WTC11 (cell line): Measurements from ENCODE around the gene NOTUM. TPM values are rescaled to one million over a fixed set of nuclear protein-coding genes. Genes with fewer than 3 reads are reported as not detected.

Experiments
- ATAC-seq: fragments of 200-7000 bp; cut with Tn5 transposase; 2 replicates; pipeline ENCODE4 v1.10.0; 2021; ENCODE audit warnings: mild to moderate bottlenecking, moderate library complexity
- CTCF ChIA-PET: fragments of 300-600 bp; sonication (Branson Sonifier 250); formaldehyde crosslinking; loops from one replicate; lab custom pipeline; 2021; ENCODE audit warnings: antibody characterized with exemption; lab: Charles Lee
- POLR2A ChIA-PET: fragments of 350-600 bp; sonication (Branson Sonifier 250); formaldehyde crosslinking; loops from one replicate; lab custom pipeline; 2021; ENCODE audit warnings: antibody characterized with exemption; lab: Charles Lee
- DNase-seq: peaks from one replicate; pipeline ENCODE4 v3.0.0; 2021; ENCODE audit warnings: low spot score
- H3K27ac Mint-ChIP-seq: 2 replicates; pipeline ENCODE4 v1.8.0; 2021; ENCODE audit warnings: mixed read lengths
- H3K27me3 Mint-ChIP-seq: 2 replicates; pipeline ENCODE4 v1.8.0; 2021; ENCODE audit warnings: low read depth, mild to moderate bottlenecking, moderate library complexity, mixed read lengths
- H3K36me3 Mint-ChIP-seq: 2 replicates; pipeline ENCODE4 v1.8.0; 2021; ENCODE audit warnings: mixed read lengths
- H3K4me1 Mint-ChIP-seq: 2 replicates; pipeline ENCODE4 v1.8.0; 2022; ENCODE audit warnings: mixed read lengths
- H3K4me3 Mint-ChIP-seq: 2 replicates; pipeline ENCODE4 v1.8.0; 2021; ENCODE audit warnings: mild to moderate bottlenecking, moderate library complexity, mixed read lengths
- H3K9me3 Mint-ChIP-seq: 2 replicates; pipeline ENCODE4 v1.8.0; 2021; ENCODE audit warnings: mixed read lengths
- CBFB ChIP-seq: sonication (generic); formaldehyde crosslinking; IDR thresholded peaks from 2 replicates; pipeline ENCODE4 v1.8.1; 2022; ENCODE audit warnings: mild to moderate bottlenecking, low read depth, missing genetic modification reagents
- CREM ChIP-seq: sonication (generic); formaldehyde crosslinking; IDR thresholded peaks from 2 replicates; pipeline ENCODE4 v1.8.1; 2022; ENCODE audit warnings: mild to moderate bottlenecking, missing genetic modification reagents, moderate library complexity
- ESRRA ChIP-seq: sonication (generic); formaldehyde crosslinking; IDR thresholded peaks from 2 replicates; pipeline ENCODE4 v1.8.1; 2022; ENCODE audit warnings: mild to moderate bottlenecking, missing genetic modification reagents, borderline replicate concordance
- FOXK1 ChIP-seq: sonication (generic); formaldehyde crosslinking; IDR thresholded peaks from 2 replicates; pipeline ENCODE4 v1.8.0; 2022; ENCODE audit warnings: mild to moderate bottlenecking, moderate library complexity, missing genetic modification reagents
- KAT7 ChIP-seq: sonication (generic); formaldehyde crosslinking; IDR thresholded peaks from 2 replicates; pipeline ENCODE4 v1.8.1; 2023; ENCODE audit warnings: missing genetic modification reagents, mild to moderate bottlenecking, borderline replicate concordance
- MXD4 ChIP-seq: fragments of 250-450 bp; sonication (Bioruptor Pico); IDR thresholded peaks from 2 replicates; pipeline ENCODE4 v1.8.0; 2021; ENCODE audit warnings: mild to moderate bottlenecking, moderate library complexity, borderline replicate concordance
- NFYB ChIP-seq: sonication (generic); formaldehyde crosslinking; conservative IDR thresholded peaks from 2 replicates; pipeline ENCODE4 v1.8.0; 2022; ENCODE audit warnings: low read depth, missing genetic modification reagents
- RELA ChIP-seq: sonication (generic); formaldehyde crosslinking; IDR thresholded peaks from 2 replicates; pipeline ENCODE4 v1.8.1; 2022; ENCODE audit warnings: missing genetic modification reagents, mild to moderate bottlenecking, borderline replicate concordance
- TEAD1 ChIP-seq: sonication (generic); formaldehyde crosslinking; IDR thresholded peaks from 2 replicates; pipeline ENCODE4 v1.8.0; 2022; ENCODE audit warnings: mild to moderate bottlenecking, missing genetic modification reagents
- ZNF138 ChIP-seq: sonication (generic); formaldehyde crosslinking; conservative IDR thresholded peaks from 2 replicates; pipeline ENCODE4 v1.8.1; 2022; ENCODE audit warnings: mild to moderate bottlenecking, moderate library complexity, missing genetic modification reagents
- ZNF671 ChIP-seq: fragments of 250-450 bp; sonication (Bioruptor Pico); IDR thresholded peaks from 2 replicates; pipeline ENCODE4 v1.8.0; 2021; ENCODE audit warnings: mild to moderate bottlenecking
- total RNA-seq: library from RNA; stranded (reverse); gene quantifications from 3 replicates; pipeline ENCODE4 v1.2.3, GENCODE V29; 2021
- TF ChIP-seq, protein P1 (sequence below): sonication (generic); formaldehyde crosslinking; IDR thresholded peaks from 2 replicates; pipeline ENCODE4 v1.8.1; 2023; ENCODE audit warnings: mild to moderate bottlenecking, missing genetic modification reagents
- TF ChIP-seq, protein P2 (sequence below): sonication (generic); formaldehyde crosslinking; IDR thresholded peaks from 2 replicates; pipeline ENCODE4 v1.8.0; 2022; ENCODE audit warnings: mild to moderate bottlenecking, missing genetic modification reagents
- TF ChIP-seq, protein P3 (sequence below): sonication (generic); formaldehyde crosslinking; IDR thresholded peaks from 2 replicates; pipeline ENCODE4 v1.8.1; 2022; ENCODE audit warnings: mild to moderate bottlenecking, moderate library complexity, missing genetic modification reagents
- TF ChIP-seq, protein P4 (sequence below): sonication (generic); formaldehyde crosslinking; IDR thresholded peaks from 2 replicates; pipeline ENCODE4 v1.8.1; 2022; ENCODE audit warnings: low read depth, mild to moderate bottlenecking, moderate library complexity, missing genetic modification reagents, borderline replicate concordance
- TF ChIP-seq, protein P5 (sequence below): sonication (generic); formaldehyde crosslinking; IDR thresholded peaks from 2 replicates; pipeline ENCODE4 v1.8.0; 2023; ENCODE audit warnings: missing genetic modification reagents, mild to moderate bottlenecking, borderline replicate concordance
- TF ChIP-seq, protein P6 (sequence below): fragments of 250-450 bp; sonication (Bioruptor Pico); IDR thresholded peaks from 2 replicates; pipeline ENCODE4 v1.9.0; 2021; ENCODE audit warnings: mild to moderate bottlenecking
- TF ChIP-seq, protein P7 (sequence below): sonication (generic); formaldehyde crosslinking; IDR thresholded peaks from 2 replicates; pipeline ENCODE4 v1.8.1; 2022; ENCODE audit warnings: mild to moderate bottlenecking, missing genetic modification reagents, moderate library complexity, borderline replicate concordance
- TF ChIP-seq, protein P8 (sequence below): fragments of 200-600 bp; IDR thresholded peaks from 2 replicates; pipeline ENCODE4 v1.8.0; 2022; ENCODE audit warnings: antibody characterized with exemption

NOTUM gene
- total RNA-seq, 1 experiment from 2014 or later, result 1.7 TPM

DNA sequence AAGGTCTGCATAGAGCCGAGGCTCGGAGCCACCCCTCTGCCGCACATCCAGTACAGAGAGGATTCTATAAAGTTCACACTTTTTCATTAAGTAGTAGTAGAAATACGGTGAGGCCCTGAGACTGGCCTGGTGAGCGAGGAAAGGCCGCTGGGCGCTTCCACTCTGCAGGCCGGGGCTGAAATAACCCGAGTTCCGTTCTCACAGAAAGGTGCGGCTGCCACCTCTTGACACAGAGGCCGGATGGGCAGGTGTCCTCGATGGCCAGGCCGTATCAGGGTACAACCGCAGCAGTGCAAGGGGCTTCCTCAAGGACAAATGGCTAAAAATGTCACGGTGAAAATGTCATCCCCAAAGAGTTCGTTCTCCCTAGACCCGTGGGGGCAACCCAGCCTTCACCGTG lies 49.0 kb downstream of the NOTUM start:
- Mint-ChIP-seq H3K4me3 (peak overlapping the region; percentile 62), H3K27ac (no peak overlapping the region; the same call in 1 of the 2 replicates), H3K27me3 (no peaks in the 10 kb centered on the region), H3K36me3 (peaks cover 17% of the 10 kb centered on the region), H3K9me3 (no peaks in the 10 kb centered on the region), H3K4me1 (peaks cover 7% of the 10 kb centered on the region)
- DNase-seq (no peak), ATAC-seq (no peak)
- ChIA-PET CTCF (interaction anchor here (1.6 to 3.4 kb wide), 3 partner anchors 11 to 108 kb away, joined by 5 to 15 read pairs (median 12); no protein-coding TSS in a partner anchor), POLR2A (interaction anchor here (1.0 kb wide), 1 partner anchor 42 kb away, joined by 3 read pairs; no protein-coding TSS in a partner anchor)
- TF ChIP-seq CBFB (CRISPR knock-in tag), result no peak

DNA sequence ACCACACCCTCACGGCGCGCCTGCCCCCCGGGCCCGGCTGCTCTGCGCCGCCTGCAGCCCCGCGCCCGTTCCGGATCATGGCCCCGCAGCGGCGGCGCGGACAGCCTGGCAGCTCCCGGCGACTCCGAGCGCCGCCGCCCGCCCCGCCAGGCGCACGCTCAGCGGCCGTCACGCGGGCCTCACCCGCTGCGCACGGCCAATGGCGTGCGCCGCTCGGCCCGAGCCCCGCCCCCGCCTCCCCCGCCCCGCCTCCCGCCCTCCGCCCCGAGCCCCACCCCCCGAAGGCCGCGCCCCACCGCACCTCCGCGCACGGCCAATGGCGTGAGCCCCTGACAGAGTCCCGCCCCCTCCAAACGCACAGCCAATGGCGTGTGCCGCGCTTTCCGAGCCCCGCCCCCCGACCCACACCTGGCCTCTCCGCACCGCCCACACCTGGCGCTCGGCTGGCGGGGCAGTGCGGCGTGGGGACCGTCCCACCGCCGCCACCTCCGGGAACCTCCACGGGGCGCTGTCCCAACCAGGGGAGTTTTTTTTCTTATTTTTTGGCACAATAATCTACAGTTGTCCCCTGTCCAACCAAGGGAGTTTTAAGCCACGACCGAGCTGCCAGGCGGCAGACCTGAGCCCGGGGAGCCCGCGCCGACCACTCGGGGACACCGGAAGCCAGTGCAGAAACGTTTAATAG lies 49.6 kb downstream of the NOTUM start, which contains the start of gene PCYT2:
PCYT2 (minus strand) TSS at position 123 of the 685 bp plus-strand sequence; CDS start at position 79, 44 bp downstream.
- POLR2A ChIA-PET, result interaction anchor here (1.0 kb wide), 2 partner anchors 42 to 67 kb away, joined by 3 read pairs; no protein-coding TSS in a partner anchor
- ATAC-seq, result peak; percentile 95
- H3K27ac Mint-ChIP-seq, result no peak within 1 kb of the TSS; the same call in 1 of the 2 replicates
- TF ChIP-seq MXD4 (no peak), ZNF671 (no peak), RELA (CRISPR knock-in tag) (no peak), TEAD1 (CRISPR knock-in tag) (no peak), ESRRA (CRISPR knock-in tag) (no peak), KAT7 (CRISPR knock-in tag) (no peak), NFYB (CRISPR knock-in tag) (0 out of 2 replicates have a peak, but pooled peaks have one; percentile 45), FOXK1 (CRISPR knock-in tag) (no peak), CREM (no peak), ZNF138 (CRISPR knock-in tag) (no peak)
- TF ChIP-seq, protein P1, sequence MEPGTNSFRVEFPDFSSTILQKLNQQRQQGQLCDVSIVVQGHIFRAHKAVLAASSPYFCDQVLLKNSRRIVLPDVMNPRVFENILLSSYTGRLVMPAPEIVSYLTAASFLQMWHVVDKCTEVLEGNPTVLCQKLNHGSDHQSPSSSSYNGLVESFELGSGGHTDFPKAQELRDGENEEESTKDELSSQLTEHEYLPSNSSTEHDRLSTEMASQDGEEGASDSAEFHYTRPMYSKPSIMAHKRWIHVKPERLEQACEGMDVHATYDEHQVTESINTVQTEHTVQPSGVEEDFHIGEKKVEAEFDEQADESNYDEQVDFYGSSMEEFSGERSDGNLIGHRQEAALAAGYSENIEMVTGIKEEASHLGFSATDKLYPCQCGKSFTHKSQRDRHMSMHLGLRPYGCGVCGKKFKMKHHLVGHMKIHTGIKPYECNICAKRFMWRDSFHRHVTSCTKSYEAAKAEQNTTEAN (CRISPR knock-in tag), result no peak
- TF ChIP-seq, protein P2, sequence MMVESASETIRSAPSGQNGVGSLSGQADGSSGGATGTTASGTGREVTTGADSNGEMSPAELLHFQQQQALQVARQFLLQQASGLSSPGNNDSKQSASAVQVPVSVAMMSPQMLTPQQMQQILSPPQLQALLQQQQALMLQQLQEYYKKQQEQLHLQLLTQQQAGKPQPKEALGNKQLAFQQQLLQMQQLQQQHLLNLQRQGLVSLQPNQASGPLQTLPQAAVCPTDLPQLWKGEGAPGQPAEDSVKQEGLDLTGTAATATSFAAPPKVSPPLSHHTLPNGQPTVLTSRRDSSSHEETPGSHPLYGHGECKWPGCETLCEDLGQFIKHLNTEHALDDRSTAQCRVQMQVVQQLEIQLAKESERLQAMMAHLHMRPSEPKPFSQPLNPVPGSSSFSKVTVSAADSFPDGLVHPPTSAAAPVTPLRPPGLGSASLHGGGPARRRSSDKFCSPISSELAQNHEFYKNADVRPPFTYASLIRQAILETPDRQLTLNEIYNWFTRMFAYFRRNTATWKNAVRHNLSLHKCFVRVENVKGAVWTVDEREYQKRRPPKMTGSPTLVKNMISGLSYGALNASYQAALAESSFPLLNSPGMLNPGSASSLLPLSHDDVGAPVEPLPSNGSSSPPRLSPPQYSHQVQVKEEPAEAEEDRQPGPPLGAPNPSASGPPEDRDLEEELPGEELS (CRISPR knock-in tag), result no peak
- TF ChIP-seq, protein P3, sequence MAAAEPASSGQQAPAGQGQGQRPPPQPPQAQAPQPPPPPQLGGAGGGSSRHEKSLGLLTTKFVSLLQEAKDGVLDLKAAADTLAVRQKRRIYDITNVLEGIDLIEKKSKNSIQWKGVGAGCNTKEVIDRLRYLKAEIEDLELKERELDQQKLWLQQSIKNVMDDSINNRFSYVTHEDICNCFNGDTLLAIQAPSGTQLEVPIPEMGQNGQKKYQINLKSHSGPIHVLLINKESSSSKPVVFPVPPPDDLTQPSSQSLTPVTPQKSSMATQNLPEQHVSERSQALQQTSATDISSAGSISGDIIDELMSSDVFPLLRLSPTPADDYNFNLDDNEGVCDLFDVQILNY (CRISPR knock-in tag), result no peak
- TF ChIP-seq, protein P4, sequence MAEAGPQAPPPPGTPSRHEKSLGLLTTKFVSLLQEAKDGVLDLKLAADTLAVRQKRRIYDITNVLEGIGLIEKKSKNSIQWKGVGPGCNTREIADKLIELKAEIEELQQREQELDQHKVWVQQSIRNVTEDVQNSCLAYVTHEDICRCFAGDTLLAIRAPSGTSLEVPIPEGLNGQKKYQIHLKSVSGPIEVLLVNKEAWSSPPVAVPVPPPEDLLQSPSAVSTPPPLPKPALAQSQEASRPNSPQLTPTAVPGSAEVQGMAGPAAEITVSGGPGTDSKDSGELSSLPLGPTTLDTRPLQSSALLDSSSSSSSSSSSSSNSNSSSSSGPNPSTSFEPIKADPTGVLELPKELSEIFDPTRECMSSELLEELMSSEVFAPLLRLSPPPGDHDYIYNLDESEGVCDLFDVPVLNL (CRISPR knock-in tag), result no peak
- TF ChIP-seq, protein P5, sequence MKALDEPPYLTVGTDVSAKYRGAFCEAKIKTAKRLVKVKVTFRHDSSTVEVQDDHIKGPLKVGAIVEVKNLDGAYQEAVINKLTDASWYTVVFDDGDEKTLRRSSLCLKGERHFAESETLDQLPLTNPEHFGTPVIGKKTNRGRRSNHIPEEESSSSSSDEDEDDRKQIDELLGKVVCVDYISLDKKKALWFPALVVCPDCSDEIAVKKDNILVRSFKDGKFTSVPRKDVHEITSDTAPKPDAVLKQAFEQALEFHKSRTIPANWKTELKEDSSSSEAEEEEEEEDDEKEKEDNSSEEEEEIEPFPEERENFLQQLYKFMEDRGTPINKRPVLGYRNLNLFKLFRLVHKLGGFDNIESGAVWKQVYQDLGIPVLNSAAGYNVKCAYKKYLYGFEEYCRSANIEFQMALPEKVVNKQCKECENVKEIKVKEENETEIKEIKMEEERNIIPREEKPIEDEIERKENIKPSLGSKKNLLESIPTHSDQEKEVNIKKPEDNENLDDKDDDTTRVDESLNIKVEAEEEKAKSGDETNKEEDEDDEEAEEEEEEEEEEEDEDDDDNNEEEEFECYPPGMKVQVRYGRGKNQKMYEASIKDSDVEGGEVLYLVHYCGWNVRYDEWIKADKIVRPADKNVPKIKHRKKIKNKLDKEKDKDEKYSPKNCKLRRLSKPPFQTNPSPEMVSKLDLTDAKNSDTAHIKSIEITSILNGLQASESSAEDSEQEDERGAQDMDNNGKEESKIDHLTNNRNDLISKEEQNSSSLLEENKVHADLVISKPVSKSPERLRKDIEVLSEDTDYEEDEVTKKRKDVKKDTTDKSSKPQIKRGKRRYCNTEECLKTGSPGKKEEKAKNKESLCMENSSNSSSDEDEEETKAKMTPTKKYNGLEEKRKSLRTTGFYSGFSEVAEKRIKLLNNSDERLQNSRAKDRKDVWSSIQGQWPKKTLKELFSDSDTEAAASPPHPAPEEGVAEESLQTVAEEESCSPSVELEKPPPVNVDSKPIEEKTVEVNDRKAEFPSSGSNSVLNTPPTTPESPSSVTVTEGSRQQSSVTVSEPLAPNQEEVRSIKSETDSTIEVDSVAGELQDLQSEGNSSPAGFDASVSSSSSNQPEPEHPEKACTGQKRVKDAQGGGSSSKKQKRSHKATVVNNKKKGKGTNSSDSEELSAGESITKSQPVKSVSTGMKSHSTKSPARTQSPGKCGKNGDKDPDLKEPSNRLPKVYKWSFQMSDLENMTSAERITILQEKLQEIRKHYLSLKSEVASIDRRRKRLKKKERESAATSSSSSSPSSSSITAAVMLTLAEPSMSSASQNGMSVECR, result no peak
- TF ChIP-seq, protein P6, sequence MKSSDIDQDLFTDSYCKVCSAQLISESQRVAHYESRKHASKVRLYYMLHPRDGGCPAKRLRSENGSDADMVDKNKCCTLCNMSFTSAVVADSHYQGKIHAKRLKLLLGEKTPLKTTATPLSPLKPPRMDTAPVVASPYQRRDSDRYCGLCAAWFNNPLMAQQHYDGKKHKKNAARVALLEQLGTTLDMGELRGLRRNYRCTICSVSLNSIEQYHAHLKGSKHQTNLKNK, result no peak
- TF ChIP-seq, protein P7, sequence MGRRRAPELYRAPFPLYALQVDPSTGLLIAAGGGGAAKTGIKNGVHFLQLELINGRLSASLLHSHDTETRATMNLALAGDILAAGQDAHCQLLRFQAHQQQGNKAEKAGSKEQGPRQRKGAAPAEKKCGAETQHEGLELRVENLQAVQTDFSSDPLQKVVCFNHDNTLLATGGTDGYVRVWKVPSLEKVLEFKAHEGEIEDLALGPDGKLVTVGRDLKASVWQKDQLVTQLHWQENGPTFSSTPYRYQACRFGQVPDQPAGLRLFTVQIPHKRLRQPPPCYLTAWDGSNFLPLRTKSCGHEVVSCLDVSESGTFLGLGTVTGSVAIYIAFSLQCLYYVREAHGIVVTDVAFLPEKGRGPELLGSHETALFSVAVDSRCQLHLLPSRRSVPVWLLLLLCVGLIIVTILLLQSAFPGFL, result no peak
- TF ChIP-seq, protein P8, sequence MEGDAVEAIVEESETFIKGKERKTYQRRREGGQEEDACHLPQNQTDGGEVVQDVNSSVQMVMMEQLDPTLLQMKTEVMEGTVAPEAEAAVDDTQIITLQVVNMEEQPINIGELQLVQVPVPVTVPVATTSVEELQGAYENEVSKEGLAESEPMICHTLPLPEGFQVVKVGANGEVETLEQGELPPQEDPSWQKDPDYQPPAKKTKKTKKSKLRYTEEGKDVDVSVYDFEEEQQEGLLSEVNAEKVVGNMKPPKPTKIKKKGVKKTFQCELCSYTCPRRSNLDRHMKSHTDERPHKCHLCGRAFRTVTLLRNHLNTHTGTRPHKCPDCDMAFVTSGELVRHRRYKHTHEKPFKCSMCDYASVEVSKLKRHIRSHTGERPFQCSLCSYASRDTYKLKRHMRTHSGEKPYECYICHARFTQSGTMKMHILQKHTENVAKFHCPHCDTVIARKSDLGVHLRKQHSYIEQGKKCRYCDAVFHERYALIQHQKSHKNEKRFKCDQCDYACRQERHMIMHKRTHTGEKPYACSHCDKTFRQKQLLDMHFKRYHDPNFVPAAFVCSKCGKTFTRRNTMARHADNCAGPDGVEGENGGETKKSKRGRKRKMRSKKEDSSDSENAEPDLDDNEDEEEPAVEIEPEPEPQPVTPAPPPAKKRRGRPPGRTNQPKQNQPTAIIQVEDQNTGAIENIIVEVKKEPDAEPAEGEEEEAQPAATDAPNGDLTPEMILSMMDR, result no peak

More for the DNA sequence above, 49.6 kb downstream of the NOTUM start, which contains the start of gene PCYT2:
- Mint-ChIP-seq H3K36me3 (peaks cover 17% of the 10 kb centered on the region), H3K4me3 (peak within 1 kb of the TSS; percentile 80), H3K4me1 (peaks cover 3% of the 10 kb centered on the region; the same call in 1 of the 2 replicates), H3K27me3 (no peaks in the 10 kb centered on the region), H3K9me3 (no peaks in the 10 kb centered on the region)
- CTCF ChIA-PET, result interaction anchor here (1.6 to 3.4 kb wide), 4 partner anchors 12 to 119 kb away, joined by 5 to 15 read pairs (median 8); no protein-coding TSS in a partner anchor
- DNase-seq, result peak; percentile 96
